HG03442 (cell line): Measurements from ENCODE around the gene EPHA4.

ENCODE experiments used
- ATAC-seq: cut with Tn5 transposase; IDR thresholded peaks from one replicate; pipeline ENCODE4 v1.9.1; 2021; ENCODE audit warnings: mild to moderate bottlenecking, moderate library complexity; ENCODE audit not compliant: unreplicated experiment

The EPHA4 gene

GRCh38 chr2:221572219-221572820 is at the start of gene EPHA4:
Gene EPHA4, minus strand, starts transcription at chr2:221572304. Its CDS starts 56 bp downstream, at chr2:221572248.
- peak; percentile 93 for ATAC-seq

GRCh38 chr2:221618007-221618406 is 45.9 kb upstream of the EPHA4 start:
- ATAC-seq: no peak

GRCh38 chr2:221616561-221616960 is 44.5 kb upstream of the EPHA4 start:
- no peak for ATAC-seq

GRCh38 chr2:221614274-221614673 is 42.2 kb upstream of the EPHA4 start:
- no peak for ATAC-seq

GRCh38 chr2:221612800-221613199 is 40.7 kb upstream of the EPHA4 start:
- no peak for ATAC-seq

- ATAC-seq: no peak
These were observed 40.1 kb upstream of the EPHA4 start for GRCh38 chr2:221612161-221612560.

GRCh38 chr2:221610675-221611074 is 38.6 kb upstream of the EPHA4 start:
- ATAC-seq: no peak

- no peak for ATAC-seq
These were observed 38.2 kb upstream of the EPHA4 start for GRCh38 chr2:221610255-221610654.

GRCh38 chr2:221608442-221608841 is 36.3 kb upstream of the EPHA4 start:
- ATAC-seq: no peak

GRCh38 chr2:221606424-221606823 is 34.3 kb upstream of the EPHA4 start:
- no peak for ATAC-seq

GRCh38 chr2:221605751-221606240 is 33.7 kb upstream of the EPHA4 start:
- no peak for ATAC-seq

- no peak for ATAC-seq
These were observed 30.8 kb upstream of the EPHA4 start for GRCh38 chr2:221602938-221603337.

- ATAC-seq: no peak
These were observed 29.3 kb upstream of the EPHA4 start for GRCh38 chr2:221601376-221601775.

GRCh38 chr2:221600388-221600787 is 28.3 kb upstream of the EPHA4 start:
- ATAC-seq: no peak

GRCh38 chr2:221596192-221596591 is 24.1 kb upstream of the EPHA4 start:
- no peak for ATAC-seq

- no peak for ATAC-seq
These were observed 18.8 kb upstream of the EPHA4 start for GRCh38 chr2:221590861-221591365.

- ATAC-seq: no peak
These were observed 17.6 kb upstream of the EPHA4 start for GRCh38 chr2:221589696-221590095.

- ATAC-seq: no peak
These were observed 16.3 kb upstream of the EPHA4 start for GRCh38 chr2:221588306-221588985.

GRCh38 chr2:221581986-221582385 is 9.9 kb upstream of the EPHA4 start:
- ATAC-seq: no peak

- ATAC-seq: no peak
These were observed 2.1 kb upstream of the EPHA4 start for GRCh38 chr2:221574231-221574570.

GRCh38 chr2:221573430-221574230 is 1.5 kb upstream of the EPHA4 start:
- ATAC-seq: peak; percentile 57
